ENCODE results near the gene ARHGAP42. TPM values are rescaled to one million over a fixed set of nuclear protein-coding genes. Genes with fewer than 3 reads are reported as not detected.

Gene ARHGAP42
- total RNA-seq, 1 experiment from 2014 or later = 26.5 TPM

GRCh38 chr11:100825626-100826025 lies 138.5 kb downstream of the ARHGAP42 start:
- no peaks in the 10 kb centered on the region for H3K9me3 ChIP-seq (replicated peaks)
- no peaks in the 10 kb centered on the region for H3K27me3 ChIP-seq
- no peak for DNase-seq
- peaks cover 26% of the 10 kb centered on the region for H3K4me1 ChIP-seq
- H3K27ac ChIP-seq = no peak overlapping the region
- no peak overlapping the region for H3K4me3 ChIP-seq
- no peaks in the 10 kb centered on the region for H3K36me3 ChIP-seq

- no peak overlapping the region for H3K4me3 ChIP-seq
- H3K27me3 ChIP-seq = no peaks in the 10 kb centered on the region
- H3K9me3 ChIP-seq (replicated peaks) = no peaks in the 10 kb centered on the region
- H3K4me1 ChIP-seq = peaks cover 25% of the 10 kb centered on the region
- DNase-seq = peak; percentile 32 to 59
- no peaks in the 10 kb centered on the region for H3K36me3 ChIP-seq
- H3K27ac ChIP-seq = peak overlapping the region; percentile 42
Measured at GRCh38 chr11:100827934-100828661, 141.0 kb downstream of the ARHGAP42 start.

GRCh38 chr11:100830274-100830673 lies 143.2 kb downstream of the ARHGAP42 start:
- peaks cover 22% of the 10 kb centered on the region for H3K4me1 ChIP-seq
- peak in 1 of 2 experiments; percentile 35 for DNase-seq

GRCh38 chr11:100830978-100831732 lies 144.1 kb downstream of the ARHGAP42 start:
- no peaks in the 10 kb centered on the region for H3K9me3 ChIP-seq (replicated peaks)
- H3K4me1 ChIP-seq = peaks cover 22% of the 10 kb centered on the region
- peak; percentile 57 to 77 for DNase-seq
- peak overlapping the region; percentile 79 for H3K27ac ChIP-seq
- no peaks in the 10 kb centered on the region for H3K27me3 ChIP-seq
- H3K4me3 ChIP-seq = peak overlapping the region; percentile 28
- H3K36me3 ChIP-seq = no peaks in the 10 kb centered on the region

More at GRCh38 chr11:100830274-100830673, 143.2 kb downstream of the ARHGAP42 start:
- H3K4me3 ChIP-seq = peak overlapping the region; percentile 28; the same call in 1 of the 2 replicates
- H3K36me3 ChIP-seq = no peaks in the 10 kb centered on the region
- no peaks in the 10 kb centered on the region for H3K9me3 ChIP-seq (replicated peaks)
- peak overlapping the region; percentile 79; the same call in 1 of the 2 replicates for H3K27ac ChIP-seq
- no peaks in the 10 kb centered on the region for H3K27me3 ChIP-seq

- no peaks in the 10 kb centered on the region for H3K27me3 ChIP-seq
- peak overlapping the region; percentile 79 for H3K27ac ChIP-seq
- DNase-seq = peak in 1 of 2 experiments; percentile 1
Measured at GRCh38 chr11:100831929-100832494, 144.9 kb downstream of the ARHGAP42 start.

GRCh38 chr11:100832829-100833228 lies 145.7 kb downstream of the ARHGAP42 start:
- Histone ChIP-seq H3K4me3 (no peak overlapping the region), H3K9me3 (replicated peaks) (no peaks in the 10 kb centered on the region), H3K36me3 (no peaks in the 10 kb centered on the region), H3K4me1 (peaks cover 14% of the 10 kb centered on the region), H3K27me3 (no peaks in the 10 kb centered on the region), H3K27ac (no peak overlapping the region)
- DNase-seq = no peak

More at GRCh38 chr11:100831929-100832494, 144.9 kb downstream of the ARHGAP42 start:
- H3K9me3 ChIP-seq (replicated peaks) = no peaks in the 10 kb centered on the region
- H3K4me1 ChIP-seq = peaks cover 22% of the 10 kb centered on the region
- H3K36me3 ChIP-seq = no peaks in the 10 kb centered on the region
- H3K4me3 ChIP-seq = no peak overlapping the region

GRCh38 chr11:100833276-100833675 lies 146.2 kb downstream of the ARHGAP42 start:
- H3K4me1 ChIP-seq = peaks cover 11% of the 10 kb centered on the region
- no peaks in the 10 kb centered on the region for H3K36me3 ChIP-seq
- DNase-seq = no peak
- H3K27me3 ChIP-seq = no peaks in the 10 kb centered on the region
- no peak overlapping the region for H3K4me3 ChIP-seq
- H3K9me3 ChIP-seq (replicated peaks) = no peaks in the 10 kb centered on the region
- no peak overlapping the region for H3K27ac ChIP-seq

- no peak for DNase-seq
- H3K9me3 ChIP-seq (replicated peaks) = no peaks in the 10 kb centered on the region
Measured at GRCh38 chr11:100835854-100836253, 148.8 kb downstream of the ARHGAP42 start.

GRCh38 chr11:100837311-100837710 lies 150.2 kb downstream of the ARHGAP42 start:
- H3K4me1 ChIP-seq = no peaks in the 10 kb centered on the region; the same call in 1 of the 2 replicates
- H3K36me3 ChIP-seq = no peaks in the 10 kb centered on the region
- H3K4me3 ChIP-seq = no peak overlapping the region
- H3K27me3 ChIP-seq = no peaks in the 10 kb centered on the region
- H3K27ac ChIP-seq = no peak overlapping the region
- no peak for DNase-seq
- H3K9me3 ChIP-seq (replicated peaks) = no peaks in the 10 kb centered on the region

More at GRCh38 chr11:100835854-100836253, 148.8 kb downstream of the ARHGAP42 start:
- H3K4me1 ChIP-seq = peaks cover 6% of the 10 kb centered on the region
- no peak overlapping the region for H3K4me3 ChIP-seq
- H3K27me3 ChIP-seq = no peaks in the 10 kb centered on the region
- no peak overlapping the region for H3K27ac ChIP-seq
- no peaks in the 10 kb centered on the region for H3K36me3 ChIP-seq

- H3K4me1 ChIP-seq = no peaks in the 10 kb centered on the region
- no peak overlapping the region for H3K27ac ChIP-seq
- H3K36me3 ChIP-seq = no peaks in the 10 kb centered on the region
- DNase-seq = no peak
- no peak overlapping the region for H3K4me3 ChIP-seq
- no peaks in the 10 kb centered on the region for H3K9me3 ChIP-seq (replicated peaks)
- no peaks in the 10 kb centered on the region for H3K27me3 ChIP-seq
Measured at GRCh38 chr11:100841711-100842407, 154.8 kb downstream of the ARHGAP42 start.

- no peak overlapping the region for H3K4me3 ChIP-seq
- no peaks in the 10 kb centered on the region for H3K9me3 ChIP-seq (replicated peaks)
- no peak overlapping the region for H3K27ac ChIP-seq
- no peak for DNase-seq
- H3K4me1 ChIP-seq = peaks cover 15% of the 10 kb centered on the region
- H3K36me3 ChIP-seq = 0 out of 2 replicates have a peak, but pooled peaks cover 2% of the 10 kb centered on the region
- no peaks in the 10 kb centered on the region for H3K27me3 ChIP-seq
Measured at GRCh38 chr11:100847696-100848216, 160.7 kb downstream of the ARHGAP42 start.

- DNase-seq = peak in 1 of 2 experiments; percentile 24
Measured at GRCh38 chr11:100849009-100849900, 162.2 kb downstream of the ARHGAP42 start.

GRCh38 chr11:100849901-100850235 lies 162.8 kb downstream of the ARHGAP42 start:
- no peaks in the 10 kb centered on the region for H3K9me3 ChIP-seq (replicated peaks)
- H3K4me1 ChIP-seq = peaks cover 15% of the 10 kb centered on the region
- H3K4me3 ChIP-seq = no peak overlapping the region
- H3K27me3 ChIP-seq = no peaks in the 10 kb centered on the region
- no peak for DNase-seq
- peak overlapping the region; percentile 21; the same call in 1 of the 2 replicates for H3K27ac ChIP-seq
- H3K36me3 ChIP-seq = 0 out of 2 replicates have a peak, but pooled peaks cover 2% of the 10 kb centered on the region

More at GRCh38 chr11:100849009-100849900, 162.2 kb downstream of the ARHGAP42 start:
- Histone ChIP-seq H3K4me3 (no peak overlapping the region), H3K4me1 (peaks cover 15% of the 10 kb centered on the region), H3K27me3 (no peaks in the 10 kb centered on the region), H3K36me3 (0 out of 2 replicates have a peak, but pooled peaks cover 2% of the 10 kb centered on the region), H3K9me3 (replicated peaks) (no peaks in the 10 kb centered on the region), H3K27ac (peak overlapping the region; percentile 21; the same call in 1 of the 2 replicates)
